Stimulated activated naive CD4-positive, alpha-beta T cell treated with Interleukin-2 at 50 U/mL for 16 hours (primary cell): ENCODE results near the gene MC5R.
"Not testable (repeated sequence)": the region's sequence is repeated elsewhere in the genome, so short reads cannot be mapped to it uniquely, and the experiment has no call there.

Experiments
- DNase-seq: peaks from one replicate; lab custom pipeline; 2025; lab: John Stamatoyannopoulos, UW

MC5R gene

DNA sequence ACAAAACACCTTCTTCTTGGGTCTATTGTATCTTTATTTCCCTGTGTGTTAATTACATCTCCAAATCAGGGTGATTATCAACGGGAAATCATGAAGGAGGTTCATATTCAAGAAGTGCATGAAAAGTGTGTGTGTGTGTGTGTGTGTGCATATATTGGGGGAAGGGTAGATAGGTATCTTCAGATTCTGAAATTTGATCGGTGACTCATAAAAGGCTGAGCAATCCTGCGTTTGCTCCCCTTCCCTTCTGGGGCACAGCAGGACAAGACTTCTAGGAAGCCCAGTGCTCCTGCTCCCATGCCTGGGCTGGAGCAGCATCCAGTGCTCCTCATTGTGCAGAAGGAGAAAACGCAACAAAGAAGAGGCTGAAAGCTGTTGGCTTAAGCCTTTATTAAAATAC, 25.8 kb downstream of the MC5R start:
- DNase-seq: no peak

DNA sequence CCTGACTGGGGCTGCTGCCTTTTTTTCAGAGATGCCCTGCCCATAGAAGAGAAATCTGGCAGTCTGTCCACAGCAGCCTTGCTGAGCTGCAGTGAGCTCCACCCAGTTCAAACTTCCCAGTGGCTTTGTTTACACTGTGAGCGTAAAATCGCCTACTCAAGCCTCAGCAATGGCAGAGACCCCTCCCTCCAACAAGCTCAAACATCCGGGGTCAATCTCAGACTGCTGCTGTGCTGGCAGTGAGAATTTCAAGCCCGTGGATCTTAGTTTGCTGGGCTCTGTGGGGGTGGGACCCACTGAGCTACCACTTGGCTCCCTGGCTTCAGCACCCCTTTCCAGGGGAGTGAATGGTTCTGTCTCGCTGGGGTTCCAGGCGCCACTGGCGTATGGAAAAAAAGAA, 38.9 kb downstream of the MC5R start:
- not testable (repeated sequence) for DNase-seq

DNA sequence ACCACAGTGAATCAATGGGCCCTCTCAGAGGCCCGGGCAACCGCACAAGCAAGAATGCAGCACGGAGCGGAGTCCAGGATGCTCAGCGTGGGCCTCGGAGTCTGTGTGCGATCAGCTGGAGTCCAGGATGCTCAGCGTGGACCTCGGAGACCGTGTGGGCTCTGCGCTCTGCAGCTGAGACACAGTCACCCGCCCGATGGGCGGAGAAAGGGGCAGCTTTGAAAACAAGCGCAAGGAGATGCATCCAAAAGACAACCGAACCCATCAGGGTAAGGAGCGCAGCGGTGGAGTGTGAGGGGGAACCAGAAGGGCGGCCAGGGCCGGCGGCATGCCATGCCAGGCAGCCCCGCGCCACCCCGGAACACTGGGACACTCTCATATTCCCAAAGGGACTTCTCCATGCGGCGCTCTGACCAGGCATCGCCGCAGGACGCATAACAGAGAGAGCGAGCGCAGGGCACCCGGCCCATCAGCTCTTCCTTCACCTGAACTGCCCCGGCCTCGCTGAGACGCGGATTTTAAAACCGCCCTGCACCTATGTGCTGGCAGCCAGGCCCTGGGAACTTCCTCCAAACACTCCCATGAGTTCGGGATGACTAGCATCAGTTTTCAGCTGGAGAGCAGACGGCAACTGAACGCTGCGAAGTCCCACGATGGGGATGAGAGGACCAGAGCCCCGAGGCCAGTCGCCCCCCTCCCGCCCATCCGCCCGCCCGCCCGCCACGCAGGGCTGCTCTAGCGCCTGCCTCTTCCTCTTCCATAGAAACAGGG, 44.7 kb downstream of the MC5R start:
- DNase-seq: no peak

DNA sequence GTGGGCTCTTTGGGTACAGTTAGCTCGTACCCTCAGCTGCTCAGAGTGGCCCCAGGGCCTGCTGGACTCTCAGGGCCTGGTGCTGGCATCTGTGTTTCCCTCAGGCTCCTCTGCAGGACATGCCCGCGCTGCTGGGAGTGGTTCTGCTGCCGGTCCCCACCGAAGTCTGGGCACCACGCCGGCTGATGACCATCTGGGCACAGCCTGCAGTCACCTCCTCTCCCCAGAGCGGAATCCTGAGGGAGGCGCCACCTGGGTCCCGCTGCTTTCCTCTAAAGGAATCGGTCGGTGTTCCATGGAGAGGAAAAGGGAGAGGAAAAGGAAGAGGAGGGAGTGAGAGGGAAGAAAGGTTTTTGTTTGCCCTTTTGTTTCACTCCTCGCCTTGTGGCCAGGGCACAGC, 47.8 kb downstream of the MC5R start:
- no peak for DNase-seq

DNA sequence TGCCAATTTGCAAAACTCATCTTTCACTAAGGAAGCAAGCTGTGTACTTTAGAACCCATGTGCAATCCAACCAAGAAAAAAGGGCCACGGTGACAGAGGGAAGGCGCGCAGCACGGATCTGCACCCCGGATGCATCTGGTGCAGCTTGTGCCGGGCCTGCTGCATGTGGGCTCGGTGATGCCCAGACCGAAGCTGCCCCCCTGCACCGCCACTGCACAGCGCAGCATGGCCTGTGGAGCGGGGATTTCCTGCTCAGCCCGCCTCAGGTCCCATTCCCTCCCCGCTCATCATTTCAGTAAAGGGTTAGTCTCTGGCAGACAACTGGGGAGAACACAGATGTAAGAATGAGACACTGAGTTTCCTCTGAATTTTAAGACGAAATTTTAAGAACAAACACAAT, 48.4 kb downstream of the MC5R start:
- DNase-seq: no peak

DNA sequence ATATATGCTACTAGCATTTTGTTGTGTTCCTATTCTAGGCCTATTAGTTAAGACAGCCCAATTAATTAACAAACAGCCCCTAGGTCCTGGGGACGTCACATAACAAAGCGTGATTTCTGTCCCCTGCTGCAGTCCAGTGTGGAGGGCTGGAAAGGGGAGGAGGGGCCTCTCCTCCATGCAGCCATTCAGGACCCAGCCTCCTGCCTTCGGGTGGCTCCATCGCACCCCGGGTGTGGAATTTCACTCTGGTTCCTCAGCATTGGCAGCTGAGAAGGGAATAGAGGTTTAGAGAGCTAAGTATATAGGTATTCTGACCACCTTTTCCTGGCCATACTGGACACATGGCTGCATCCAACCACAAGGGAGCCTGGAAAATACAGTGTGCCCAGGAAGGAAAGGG, 49.0 kb downstream of the MC5R start:
- no peak for DNase-seq

DNA sequence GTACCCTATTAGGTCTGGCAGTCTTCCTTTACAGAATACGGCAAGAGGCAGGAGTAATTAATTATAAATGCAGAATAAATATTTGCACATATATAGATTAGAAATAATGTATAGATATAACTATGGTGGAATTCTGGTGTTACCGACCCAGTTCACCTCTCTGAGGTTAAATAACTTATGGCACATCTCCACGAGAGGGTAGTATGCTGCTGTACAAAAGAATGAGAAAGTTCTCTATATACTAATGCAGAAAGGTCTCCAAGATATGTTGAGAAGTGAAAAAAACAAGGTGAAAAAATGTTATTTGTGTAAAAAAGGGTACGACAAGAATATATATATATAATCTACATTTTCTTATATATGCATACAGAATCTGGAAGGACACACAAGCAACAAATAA, 50.6 kb downstream of the MC5R start:
- no peak for DNase-seq
